Erythroblast (primary cell): ENCODE results near the gene ARHGDIB.

Experiments used
- GATA1 ChIP-seq: IDR thresholded peaks from 2 replicates; pipeline ENCODE4 v1.6.1; 2011; ENCODE audit warnings: low read depth, mild to moderate bottlenecking, control low read depth, low read length, moderate library complexity
- POLR2A ChIP-seq: IDR thresholded peaks from 2 replicates; pipeline ENCODE4 v1.6.1; 2011; ENCODE audit warnings: mild to moderate bottlenecking, low read length

DNA sequence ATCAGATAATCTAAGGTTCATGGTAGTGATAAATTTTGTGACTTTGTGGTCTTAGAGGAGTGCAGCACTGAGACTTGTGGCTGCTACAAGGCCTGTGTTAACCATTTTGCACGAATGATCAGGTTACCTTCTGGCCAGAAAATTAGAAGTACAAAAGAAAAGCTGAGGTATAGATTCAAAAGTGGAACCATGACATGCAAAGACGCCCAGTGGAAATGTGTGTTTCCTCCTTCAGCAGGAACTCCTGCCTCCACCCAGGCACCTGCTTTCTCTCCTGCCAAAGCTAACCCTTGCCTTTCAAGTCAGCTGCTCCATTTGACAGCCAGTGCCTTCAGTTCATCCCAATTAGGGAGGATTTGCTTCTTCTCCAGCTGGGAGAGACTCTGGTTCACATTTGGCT, 21.6 kb upstream of the ARHGDIB start:
- TF ChIP-seq POLR2A (no peak), GATA1 (no peak)
